Bronchial epithelial cell (primary cell): Measurements from ENCODE around the gene RAB7B. TPM values are rescaled to one million over a fixed set of nuclear protein-coding genes. Genes with fewer than 3 reads are reported as not detected.

Experiments used
- DNase-seq: peaks from one replicate; pipeline ENCODE4 v3.0.0-alpha.2; 2010; ENCODE audit warnings: low read depth
- FAIRE-seq: peaks from 2 replicates; lab custom pipeline; 2011; peaks lifted over from hg19 to GRCh38; lab: Jason Lieb, UNC
- H3K27me3 ChIP-seq: 2 replicates; pipeline ENCODE4 v1.5.1; 2011; ENCODE audit warnings: low read length; ENCODE audit not compliant: control insufficient read depth, insufficient read depth
- H3K36me3 ChIP-seq: 2 replicates; pipeline ENCODE4 v1.5.1; 2011; ENCODE audit warnings: low read length; ENCODE audit not compliant: control insufficient read depth, insufficient read depth
- H3K4me3 ChIP-seq: 2 replicates; pipeline ENCODE4 v1.5.1; 2011; ENCODE audit warnings: mild to moderate bottlenecking, low read depth, low read length, control low read depth
- CTCF ChIP-seq: IDR thresholded peaks from 2 replicates; pipeline ENCODE4 v1.5.1; 2011; ENCODE audit warnings: mild to moderate bottlenecking, moderate library complexity, low read length, control low read depth, inconsistent platforms; ENCODE audit not compliant: insufficient read depth, severe bottlenecking
- total RNA-seq: library from RNA; depleted of rRNA; stranded (reverse); fragments of >200 nt; gene quantifications from 2 replicates; pipeline ENCODE4 v1.2.1, GENCODE V29; 2014

The RAB7B gene
- total RNA-seq, 1 donor from 2014 or later, result 2.9 TPM

- peaks cover 42% of the 10 kb centered on the region for H3K36me3 ChIP-seq
Measured at GRCh38 chr1:205990226-205990625, 13.0 kb downstream of the RAB7B start.

GRCh38 chr1:205989786-205990185, 13.4 kb downstream of the RAB7B start:
- DNase-seq, result no peak
- Histone ChIP-seq H3K36me3 (peaks cover 43% of the 10 kb centered on the region), H3K4me3 (no peak overlapping the region), H3K27me3 (no peaks in the 10 kb centered on the region)
- no peak for TF ChIP-seq CTCF
- FAIRE-seq, result no peak

More at GRCh38 chr1:205990226-205990625, 13.0 kb downstream of the RAB7B start:
- no peak for FAIRE-seq
- Histone ChIP-seq H3K27me3 (no peaks in the 10 kb centered on the region), H3K4me3 (no peak overlapping the region)
- no peak for TF ChIP-seq CTCF
- no peak for DNase-seq

DNA sequence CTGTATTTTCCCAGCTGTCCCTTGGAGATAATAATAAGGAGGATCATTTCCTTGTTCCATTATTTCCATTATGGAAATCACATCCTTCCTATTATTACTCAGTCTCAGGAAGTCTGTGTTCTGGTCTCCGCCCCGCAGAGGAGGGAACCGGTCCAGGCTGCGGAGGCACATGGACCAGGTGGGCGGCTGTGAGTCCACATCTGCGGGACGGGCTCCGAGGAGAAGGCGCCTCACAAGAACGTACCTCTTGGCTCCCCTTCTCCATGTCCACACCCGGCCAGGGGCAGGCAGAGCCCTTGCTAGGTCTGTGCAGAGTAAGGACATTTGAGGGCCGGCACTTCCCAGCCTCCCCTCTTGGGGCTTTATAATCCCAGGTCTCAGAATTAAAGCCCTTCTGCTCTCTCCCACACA, 14.6 kb downstream of the RAB7B start:
- FAIRE-seq (no peak), DNase-seq (no peak)
- Histone ChIP-seq H3K27me3 (no peaks in the 10 kb centered on the region), H3K36me3 (peaks cover 35% of the 10 kb centered on the region), H3K4me3 (no peak overlapping the region)
- no peak for TF ChIP-seq CTCF

DNA sequence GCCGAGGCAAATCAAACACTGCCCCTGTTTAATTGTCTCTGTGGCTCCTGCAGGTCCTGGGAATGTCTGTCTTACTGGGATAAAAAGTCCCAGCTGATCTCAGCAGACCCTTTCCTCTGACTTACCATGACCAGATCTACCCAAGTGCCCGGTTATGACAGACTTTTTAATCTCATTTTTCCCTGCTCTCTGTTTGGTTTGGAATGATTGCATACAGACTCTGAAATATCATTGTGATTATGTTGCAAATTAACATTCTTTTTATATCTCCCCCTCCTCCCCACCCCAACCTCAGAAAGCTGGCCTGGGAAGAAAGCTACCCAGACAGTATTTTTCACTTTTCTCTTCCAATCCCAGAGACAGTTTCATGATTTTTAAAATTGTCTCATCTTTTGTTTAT, 16.3 kb downstream of the RAB7B start:
- no peak for DNase-seq
- no peak for TF ChIP-seq CTCF
- H3K27me3 ChIP-seq, result no peaks in the 10 kb centered on the region
- no peak for FAIRE-seq
- H3K4me3 ChIP-seq, result no peak overlapping the region
- H3K36me3 ChIP-seq, result peaks cover 32% of the 10 kb centered on the region

GRCh38 chr1:205986292-205986691, 16.9 kb downstream of the RAB7B start:
- no peak for TF ChIP-seq CTCF

DNA sequence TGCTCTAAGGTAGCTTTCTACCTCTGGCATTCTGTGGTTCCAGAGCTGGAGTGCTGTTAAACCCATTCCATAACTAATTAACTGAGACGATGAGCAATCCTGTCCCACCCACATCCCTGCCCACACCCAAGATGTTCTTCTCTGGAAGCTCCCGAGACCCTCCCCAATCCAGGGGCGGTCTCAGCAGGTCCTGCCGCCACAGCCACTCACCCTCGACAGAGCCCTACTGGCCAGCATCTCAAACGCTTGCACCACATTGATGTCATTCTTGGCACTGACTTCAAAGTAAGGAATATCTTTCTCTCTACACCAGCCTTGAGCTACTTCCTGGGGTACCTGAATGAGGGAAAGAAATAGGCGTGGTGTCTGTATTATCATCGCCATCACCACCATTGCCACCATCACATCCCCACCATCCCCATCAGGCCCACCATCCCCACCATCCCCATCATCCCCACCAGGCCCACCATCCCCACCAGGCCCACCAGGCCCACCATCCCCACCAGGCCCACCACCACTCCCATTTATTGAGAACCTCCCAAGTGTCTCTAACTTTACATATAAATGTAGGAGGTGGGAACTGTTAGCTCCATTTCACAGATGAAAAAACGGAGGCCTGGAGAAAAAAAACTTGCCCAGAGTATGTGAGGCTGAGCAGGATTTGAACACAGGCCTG, 17.7 kb downstream of the RAB7B start:
- TF ChIP-seq CTCF, result no peak
- Histone ChIP-seq H3K36me3 (peaks cover 24% of the 10 kb centered on the region), H3K4me3 (no peak overlapping the region), H3K27me3 (no peaks in the 10 kb centered on the region)
- DNase-seq (peak; percentile 13), FAIRE-seq (no peak)

More at GRCh38 chr1:205986292-205986691, 16.9 kb downstream of the RAB7B start:
- no peaks in the 10 kb centered on the region for H3K27me3 ChIP-seq
- DNase-seq, result no peak
- no peak overlapping the region for H3K4me3 ChIP-seq
- no peak for FAIRE-seq
- H3K36me3 ChIP-seq, result peaks cover 27% of the 10 kb centered on the region
